PFSK-1 (cell line): ENCODE data around the gene POU2AF3.

Source experiments
- FOXP2 ChIP-seq: optimal IDR thresholded peaks from 2 replicates; pipeline ENCODE3; 2011; ENCODE audit warnings: borderline replicate concordance, control low read depth, inconsistent platforms; ENCODE audit not compliant: insufficient read depth; ENCODE audit errors: extremely low read length, extremely low read depth
- POLR2AphosphoS5 ChIP-seq: IDR thresholded peaks from 2 replicates; pipeline ENCODE4 v1.6.1; 2012; ENCODE audit warnings: low read depth, mild to moderate bottlenecking, control low read depth, low read length, moderate library complexity
- REST ChIP-seq, 2 experiments: IDR thresholded peaks; 2 replicates each; pipeline versions ENCODE4 v1.6.1 to v1.8.0; 2011 to 2012; ENCODE audit warnings: low read depth in 2 of 2, low read length in 2 of 2, control low read depth in 1 of 2, inconsistent platforms in 1 of 2, mild to moderate bottlenecking in 1 of 2, moderate library complexity in 1 of 2; ENCODE audit not compliant: insufficient read depth in 1 of 2
- SIN3A ChIP-seq: IDR thresholded peaks from 2 replicates; pipeline ENCODE4 v1.6.1; 2012; ENCODE audit warnings: mild to moderate bottlenecking, low read length, moderate library complexity, borderline replicate concordance; ENCODE audit not compliant: insufficient read depth
- TAF1 ChIP-seq: IDR thresholded peaks from 2 replicates; pipeline ENCODE4 v1.6.1; 2012; ENCODE audit warnings: low read length, control low read depth, borderline replicate concordance; ENCODE audit not compliant: insufficient read depth

GRCh38 chr11:111330234-111330893, 32.0 kb downstream of the POU2AF3 start:
- no peak for TF ChIP-seq REST (IDR thresholded peaks at IDR 0.05; ENCODE audit: insufficient read depth in 1 of 2, low read depth in 2 of 2, low read length in 2 of 2)
- TF ChIP-seq TAF1: no peak
- TF ChIP-seq POLR2AphosphoS5: no peak
- no peak for TF ChIP-seq SIN3A
- TF ChIP-seq FOXP2: no peak
